Endodermal cell (in vitro differentiated cells): Measurements from ENCODE around the gene BCDIN3D. TPM values are rescaled to one million over a fixed set of nuclear protein-coding genes. Genes with fewer than 3 reads are reported as not detected.

Source experiments
- DNase-seq: peaks from one replicate; pipeline ENCODE4 v3.0.0-alpha.2; 2017
- H3K27ac ChIP-seq: 2 replicates; pipeline ENCODE4 v1.5.1; 2013; ENCODE audit warnings: mild to moderate bottlenecking, low read depth, low read length, moderate library complexity
- H3K27me3 ChIP-seq: 2 replicates; pipeline ENCODE4 v1.6.1; 2013; ENCODE audit warnings: mild to moderate bottlenecking, low read length, moderate library complexity; ENCODE audit not compliant: insufficient read depth, control insufficient read depth, poor library complexity, severe bottlenecking
- H3K36me3 ChIP-seq: 2 replicates; pipeline ENCODE4 v1.7.0; 2013; ENCODE audit warnings: mild to moderate bottlenecking, low read length, moderate library complexity; ENCODE audit not compliant: control insufficient read depth, insufficient read depth
- H3K4me1 ChIP-seq: one replicate; pipeline ENCODE4 v1.7.0; 2013; ENCODE audit warnings: low read length; ENCODE audit not compliant: control insufficient read depth, insufficient read depth
- H3K4me3 ChIP-seq: 2 replicates; pipeline ENCODE4 v1.5.1; 2013; ENCODE audit warnings: mild to moderate bottlenecking, low read length, moderate library complexity
- H3K9ac ChIP-seq: 2 replicates; pipeline ENCODE4 v1.6.1; 2013; ENCODE audit warnings: mild to moderate bottlenecking, low read length, moderate library complexity; ENCODE audit not compliant: poor library complexity, severe bottlenecking; ENCODE audit errors: extremely low read depth
- H3K9me3 ChIP-seq: 2 replicates; pipeline ENCODE4 v1.6.1; 2013; ENCODE audit warnings: mild to moderate bottlenecking, low read length, moderate library complexity; ENCODE audit not compliant: control insufficient read depth
- H3K27ac Mint-ChIP-seq: 2 replicates; pipeline ENCODE4 v1.8.0; 2020; ENCODE audit warnings: mixed read lengths
- H3K27me3 Mint-ChIP-seq: 2 replicates; pipeline ENCODE4 v1.8.0; 2021; ENCODE audit warnings: mild to moderate bottlenecking, mixed read lengths; ENCODE audit not compliant: insufficient read depth
- H3K36me3 Mint-ChIP-seq: 2 replicates; pipeline ENCODE4 v1.8.0; 2020; ENCODE audit warnings: low read depth, mixed read lengths
- H3K4me1 Mint-ChIP-seq: 2 replicates; pipeline ENCODE4 v1.8.0; 2020; ENCODE audit warnings: mixed read lengths
- H3K4me3 Mint-ChIP-seq: 2 replicates; pipeline ENCODE4 v1.8.0; 2020; ENCODE audit warnings: mild to moderate bottlenecking, moderate library complexity, mixed read lengths
- H3K9me3 Mint-ChIP-seq: 2 replicates; pipeline ENCODE4 v1.8.0; 2020; ENCODE audit warnings: mild to moderate bottlenecking, mixed read lengths
- WGBS, 2 experiments: methylation state at CpG; one replicate each; pipeline versions ENCODE4 v1.1.5 to v1.1.7; 2013; ENCODE audit warnings: missing lambda C conversion rate in 2 of 2, mixed read lengths in 1 of 2; ENCODE audit not compliant: insufficient coverage in 1 of 2, insufficient read length in 1 of 2; 5-methylcytosine and 5-hydroxymethylcytosine counted together
- total RNA-seq, 2 donors: library from RNA; stranded (reverse); fragmentation: NEBNext Ultra II Directional in 1 of 2; extraction: Animal tissue kit (Norgen Biotek cat#: 25700) in 1 of 2; gene quantifications; 2 replicates in 1 of 2; 3 replicates in 1 of 2; pipeline ENCODE4 v1.2.1, GENCODE V29; 2021
- TF ChIP-seq, protein P1 (sequence below): fragments of 200-600 bp; sonication (generic); conservative IDR thresholded peaks from 2 replicates; pipeline ENCODE4 v1.5.0; 2021; ENCODE audit warnings: antibody characterized with exemption, mild to moderate bottlenecking

BCDIN3D gene
- total RNA-seq, 2 donors from 2014 or later = 2.8 to 3.8 TPM

DNA sequence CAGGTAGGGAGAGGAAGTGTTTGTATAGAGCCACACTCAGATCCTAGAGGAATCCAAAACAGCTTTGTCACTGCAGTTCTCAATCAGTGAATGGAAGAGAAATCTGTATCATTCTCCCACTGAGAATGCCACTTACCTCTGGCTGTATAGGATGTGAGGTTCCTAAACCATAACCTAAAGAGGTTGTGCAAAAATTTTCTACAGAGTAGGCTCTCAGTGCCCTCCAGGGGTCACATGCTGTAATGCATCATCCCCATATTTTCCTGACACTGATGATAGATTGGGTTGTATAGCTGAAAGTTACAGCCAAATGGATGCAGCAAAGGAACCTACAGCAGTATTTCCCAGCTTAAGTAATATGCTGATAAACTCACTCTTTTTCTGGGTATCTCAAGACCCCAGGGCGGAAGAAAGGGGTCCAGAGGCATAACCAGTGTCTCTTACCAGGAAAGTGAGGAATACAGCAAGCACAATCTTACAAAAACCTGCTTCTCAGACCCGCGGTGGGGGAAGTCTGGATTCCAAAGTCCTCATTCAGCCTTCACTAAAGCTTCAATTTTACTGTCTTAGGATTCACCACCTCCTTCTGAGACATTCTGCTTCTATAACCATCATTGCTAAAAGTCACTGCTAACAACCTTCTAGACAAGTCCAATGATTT lies 3.8 kb downstream of the BCDIN3D start:
- Mint-ChIP-seq H3K4me1 (peaks cover 12% of the 10 kb centered on the region), H3K9me3 (no peaks in the 10 kb centered on the region), H3K27ac (no peak overlapping the region), H3K4me3 (no peak overlapping the region), H3K36me3 (peaks cover 1% of the 10 kb centered on the region), H3K27me3 (peaks cover 11% of the 10 kb centered on the region)
- Histone ChIP-seq H3K9ac (no peak overlapping the region), H3K4me1 (no peaks in the 10 kb centered on the region), H3K4me3 (no peak overlapping the region), H3K27ac (no peak overlapping the region), H3K9me3 (no peaks in the 10 kb centered on the region), H3K36me3 (no peaks in the 10 kb centered on the region), H3K27me3 (no peaks in the 10 kb centered on the region)
- DNase-seq = peak; percentile 82
- TF ChIP-seq, protein P1, sequence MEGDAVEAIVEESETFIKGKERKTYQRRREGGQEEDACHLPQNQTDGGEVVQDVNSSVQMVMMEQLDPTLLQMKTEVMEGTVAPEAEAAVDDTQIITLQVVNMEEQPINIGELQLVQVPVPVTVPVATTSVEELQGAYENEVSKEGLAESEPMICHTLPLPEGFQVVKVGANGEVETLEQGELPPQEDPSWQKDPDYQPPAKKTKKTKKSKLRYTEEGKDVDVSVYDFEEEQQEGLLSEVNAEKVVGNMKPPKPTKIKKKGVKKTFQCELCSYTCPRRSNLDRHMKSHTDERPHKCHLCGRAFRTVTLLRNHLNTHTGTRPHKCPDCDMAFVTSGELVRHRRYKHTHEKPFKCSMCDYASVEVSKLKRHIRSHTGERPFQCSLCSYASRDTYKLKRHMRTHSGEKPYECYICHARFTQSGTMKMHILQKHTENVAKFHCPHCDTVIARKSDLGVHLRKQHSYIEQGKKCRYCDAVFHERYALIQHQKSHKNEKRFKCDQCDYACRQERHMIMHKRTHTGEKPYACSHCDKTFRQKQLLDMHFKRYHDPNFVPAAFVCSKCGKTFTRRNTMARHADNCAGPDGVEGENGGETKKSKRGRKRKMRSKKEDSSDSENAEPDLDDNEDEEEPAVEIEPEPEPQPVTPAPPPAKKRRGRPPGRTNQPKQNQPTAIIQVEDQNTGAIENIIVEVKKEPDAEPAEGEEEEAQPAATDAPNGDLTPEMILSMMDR = peak; percentile 85
- 44 to 49% methylated on average over 3 of the region's 3 CpGs for WGBS, 2 experiments

DNA sequence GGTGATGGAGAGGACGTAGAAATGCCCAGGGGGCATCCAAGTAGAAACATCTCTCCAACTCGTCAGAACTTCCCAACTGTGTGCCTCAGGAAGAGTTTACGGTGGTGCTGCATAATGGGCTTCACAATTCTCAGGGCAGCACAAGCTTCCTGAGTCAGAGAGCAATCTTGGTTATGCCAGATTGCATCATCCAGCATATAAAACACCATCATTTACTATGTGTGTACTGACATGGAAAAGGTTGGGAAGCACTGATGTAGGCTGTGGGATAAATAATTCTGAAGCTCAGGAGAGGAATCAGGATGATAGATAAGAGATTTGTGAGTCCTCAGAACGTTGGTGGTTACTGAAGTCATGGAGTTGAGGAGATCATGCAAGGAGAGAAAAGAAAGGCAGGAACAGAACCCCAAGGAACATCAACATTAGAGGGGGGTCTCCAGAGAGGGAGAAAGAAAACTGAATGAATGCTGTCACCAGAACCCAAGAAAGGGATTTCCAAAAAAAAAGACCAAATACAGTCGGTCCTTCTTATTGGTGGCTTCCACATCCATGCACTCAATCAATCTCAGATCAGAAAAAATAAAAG lies 10.0 kb downstream of the BCDIN3D start:
- Mint-ChIP-seq H3K27ac (no peak overlapping the region), H3K36me3 (peaks cover 1% of the 10 kb centered on the region), H3K4me3 (no peak overlapping the region), H3K4me1 (peaks cover 8% of the 10 kb centered on the region), H3K9me3 (no peaks in the 10 kb centered on the region), H3K27me3 (peaks cover 8% of the 10 kb centered on the region)
- Histone ChIP-seq H3K4me3 (no peak overlapping the region), H3K27ac (no peak overlapping the region), H3K9me3 (no peaks in the 10 kb centered on the region), H3K36me3 (no peaks in the 10 kb centered on the region), H3K27me3 (no peaks in the 10 kb centered on the region), H3K4me1 (no peaks in the 10 kb centered on the region), H3K9ac (no peak overlapping the region)
- no peak for DNase-seq
- WGBS, 2 experiments = 86 to 89% methylated on average over 2 to 5 of the region's 5 CpGs
- TF ChIP-seq, protein P1 = no peak

DNA sequence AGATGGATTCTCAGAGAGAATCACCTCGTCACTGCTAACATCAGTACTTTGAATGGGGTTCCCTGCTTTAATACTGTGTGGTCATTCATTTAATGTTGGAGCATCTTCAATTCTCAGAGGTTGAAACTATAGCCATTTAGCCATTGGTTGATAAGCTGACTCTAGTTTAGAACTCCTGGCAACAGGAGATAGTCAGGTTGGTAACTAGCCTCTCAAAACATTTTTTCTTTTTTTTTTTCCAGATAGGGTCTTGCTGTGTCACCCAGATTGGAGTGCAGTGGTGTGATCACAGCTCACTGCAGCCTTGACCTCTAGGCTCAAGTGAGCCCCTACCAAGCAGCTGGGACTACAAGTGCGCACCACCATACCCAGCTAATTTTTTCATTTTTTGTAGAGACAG lies 11.2 kb downstream of the BCDIN3D start:
- no peak overlapping the region for H3K9ac ChIP-seq
- H3K36me3 Mint-ChIP-seq = no peaks in the 10 kb centered on the region
- H3K27ac Mint-ChIP-seq = no peak overlapping the region
- 98 to 100% methylated on average over 1 to 2 of the region's 2 CpGs for WGBS, 2 experiments
- H3K4me1 Mint-ChIP-seq = peaks cover 12% of the 10 kb centered on the region
- H3K27me3 ChIP-seq = no peaks in the 10 kb centered on the region
- no peak for DNase-seq
- peaks cover 6% of the 10 kb centered on the region for H3K4me1 ChIP-seq
- TF ChIP-seq, protein P1 = no peak
- no peaks in the 10 kb centered on the region for H3K9me3 ChIP-seq
- no peak overlapping the region for H3K4me3 ChIP-seq
- no peak overlapping the region for H3K4me3 Mint-ChIP-seq
- peaks cover 5% of the 10 kb centered on the region for H3K27me3 Mint-ChIP-seq
- H3K36me3 ChIP-seq = no peaks in the 10 kb centered on the region
- H3K27ac ChIP-seq = no peak overlapping the region
- no peaks in the 10 kb centered on the region for H3K9me3 Mint-ChIP-seq
